Myocyte (in vitro differentiated cells): Measurements from ENCODE around the gene GRK3. TPM values are rescaled to one million over a fixed set of nuclear protein-coding genes. Genes with fewer than 3 reads are reported as not detected.

Experiments
- DNase-seq: peaks from one replicate; pipeline ENCODE4 v3.0.0-alpha.2; 2012; ENCODE audit warnings: low read depth
- total RNA-seq: library from RNA; depleted of rRNA; stranded (reverse); fragments of >200 nt; gene quantifications from 2 replicates; pipeline ENCODE4 v1.2.3, GENCODE V29; 2014

GRK3 gene
- total RNA-seq, 1 donor from 2014 or later: 4.1 TPM

- DNase-seq: peak; percentile 80
Measured at GRCh38 chr22:25750569-25751173, 186.2 kb downstream of the GRK3 start.

GRCh38 chr22:25751174-25751581 is 186.7 kb downstream of the GRK3 start:
- no peak for DNase-seq

- DNase-seq: no peak
Measured at GRCh38 chr22:25752615-25753214, 188.2 kb downstream of the GRK3 start.

GRCh38 chr22:25753252-25753651 is 188.8 kb downstream of the GRK3 start:
- peak; percentile 33 for DNase-seq

- DNase-seq: peak; percentile 98
Measured at GRCh38 chr22:25754527-25755202, 190.2 kb downstream of the GRK3 start.

- no peak for DNase-seq
Measured at GRCh38 chr22:25757686-25758085, 193.2 kb downstream of the GRK3 start.

- peak; percentile 39 for DNase-seq
Measured at GRCh38 chr22:25758316-25758715, 193.8 kb downstream of the GRK3 start.

- DNase-seq: peak; percentile 97
Measured at GRCh38 chr22:25759825-25760231, 195.4 kb downstream of the GRK3 start.

GRCh38 chr22:25760294-25760693 is 195.8 kb downstream of the GRK3 start:
- no peak for DNase-seq

- peak; percentile 82 for DNase-seq
Measured at GRCh38 chr22:25760848-25761595, 196.5 kb downstream of the GRK3 start.

GRCh38 chr22:25762147-25762546 is 197.7 kb downstream of the GRK3 start:
- no peak for DNase-seq

GRCh38 chr22:25763239-25763777 is 198.8 kb downstream of the GRK3 start:
- no peak for DNase-seq

- DNase-seq: peak; percentile 96
Measured at GRCh38 chr22:25764270-25765015, 200.0 kb downstream of the GRK3 start.

GRCh38 chr22:25765016-25765367 is 200.5 kb downstream of the GRK3 start:
- DNase-seq: peak; percentile 91

GRCh38 chr22:25765801-25766200 is 201.3 kb downstream of the GRK3 start:
- DNase-seq: peak; percentile 56

GRCh38 chr22:25766418-25766817 is 201.9 kb downstream of the GRK3 start:
- DNase-seq: no peak

- no peak for DNase-seq
Measured at GRCh38 chr22:25770333-25770732, 205.9 kb downstream of the GRK3 start.

- no peak for DNase-seq
Measured at GRCh38 chr22:25772288-25772687, 207.8 kb downstream of the GRK3 start.

- DNase-seq: no peak
Measured at GRCh38 chr22:25774575-25775026, 210.1 kb downstream of the GRK3 start.

- no peak for DNase-seq
Measured at GRCh38 chr22:25775531-25775930, 211.1 kb downstream of the GRK3 start.

GRCh38 chr22:25777411-25777810 is 212.9 kb downstream of the GRK3 start:
- DNase-seq: no peak
